Retinal pigment epithelial cell (primary cell): ENCODE data around the gene DMRT1.
"Not testable (repeated sequence)": the region's sequence is repeated elsewhere in the genome, so short reads cannot be mapped to it uniquely, and the experiment has no call there.

Source experiments
- DNase-seq: peaks from one replicate; pipeline ENCODE4 v3.0.0-alpha.2; 2010; ENCODE audit warnings: low read depth
- H3K4me3 ChIP-seq: 2 replicates; pipeline ENCODE4 v1.5.1; 2011; ENCODE audit warnings: mild to moderate bottlenecking, low read length, control low read depth, moderate library complexity
- CTCF ChIP-seq: conservative IDR thresholded peaks from 2 replicates; pipeline ENCODE4 v1.5.1; 2011; ENCODE audit warnings: low read depth, low read length, control low read depth, inconsistent platforms

The DMRT1 gene

GRCh38 chr9:859251-859650, 17.8 kb downstream of the DMRT1 start:
- DNase-seq = no peak
- no peak overlapping the region for H3K4me3 ChIP-seq
- TF ChIP-seq CTCF = no peak

GRCh38 chr9:860706-861105, 19.2 kb downstream of the DMRT1 start:
- H3K4me3 ChIP-seq = no peak overlapping the region
- no peak for TF ChIP-seq CTCF
- DNase-seq = no peak

- not testable (repeated sequence) for DNase-seq, H3K4me3 ChIP-seq
Observed at GRCh38 chr9:861525-861924, 20.0 kb downstream of the DMRT1 start.

- DNase-seq = no peak
- H3K4me3 ChIP-seq = no peak overlapping the region
- no peak for TF ChIP-seq CTCF
Observed at GRCh38 chr9:875119-875962, 33.8 kb downstream of the DMRT1 start.

GRCh38 chr9:876425-876824, 34.9 kb downstream of the DMRT1 start:
- H3K4me3 ChIP-seq = no peak overlapping the region
- no peak for DNase-seq
- no peak for TF ChIP-seq CTCF

GRCh38 chr9:878239-878638, 36.7 kb downstream of the DMRT1 start:
- TF ChIP-seq CTCF = no peak
- no peak overlapping the region for H3K4me3 ChIP-seq
- no peak for DNase-seq

- no peak for DNase-seq
Observed at GRCh38 chr9:880725-881124, 39.2 kb downstream of the DMRT1 start.

More at GRCh38 chr9:880725-881124, 39.2 kb downstream of the DMRT1 start:
- no peak for TF ChIP-seq CTCF
- no peak overlapping the region for H3K4me3 ChIP-seq
